GM10266 (cell line): ENCODE results near the gene RAD51AP1.

Source experiments
- DNase-seq: peaks from one replicate; pipeline ENCODE4 v3.0.0; 2012; ENCODE audit errors: extremely low spot score
- CTCF ChIP-seq: IDR thresholded peaks from 2 replicates; pipeline ENCODE4 v1.5.1; 2012; ENCODE audit warnings: mild to moderate bottlenecking, low read depth; ENCODE audit not compliant: control insufficient read depth, insufficient read depth; ENCODE audit errors: missing control alignments

Gene RAD51AP1

DNA sequence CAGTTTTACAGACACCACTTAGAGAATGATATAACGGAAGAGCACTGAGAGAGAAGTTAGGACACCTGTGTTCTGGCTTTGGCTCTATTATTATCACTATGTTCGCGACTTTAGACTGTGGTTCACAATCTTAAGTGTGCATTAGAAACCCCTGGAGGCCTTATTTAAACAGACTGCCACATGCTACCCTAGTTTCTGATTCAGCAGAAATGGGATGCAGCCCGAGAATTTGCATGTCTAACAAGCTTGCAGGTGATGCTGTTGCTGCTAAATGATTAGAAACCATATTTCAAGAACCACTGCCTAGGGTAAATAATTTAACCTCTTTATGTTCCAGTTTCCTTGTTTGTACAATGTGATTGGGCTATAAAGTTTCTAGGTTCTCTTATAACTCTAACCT, 3.6 kb upstream of the RAD51AP1 start:
- TF ChIP-seq CTCF, result no peak
- no peak for DNase-seq

- DNase-seq, result no peak
- no peak for TF ChIP-seq CTCF
Measured at GRCh38 chr12:4535871-4536270, 2.8 kb upstream of the RAD51AP1 start.

GRCh38 chr12:4539167-4539870, 629 bp downstream of the RAD51AP1 start:
- TF ChIP-seq CTCF, result no peak

DNA sequence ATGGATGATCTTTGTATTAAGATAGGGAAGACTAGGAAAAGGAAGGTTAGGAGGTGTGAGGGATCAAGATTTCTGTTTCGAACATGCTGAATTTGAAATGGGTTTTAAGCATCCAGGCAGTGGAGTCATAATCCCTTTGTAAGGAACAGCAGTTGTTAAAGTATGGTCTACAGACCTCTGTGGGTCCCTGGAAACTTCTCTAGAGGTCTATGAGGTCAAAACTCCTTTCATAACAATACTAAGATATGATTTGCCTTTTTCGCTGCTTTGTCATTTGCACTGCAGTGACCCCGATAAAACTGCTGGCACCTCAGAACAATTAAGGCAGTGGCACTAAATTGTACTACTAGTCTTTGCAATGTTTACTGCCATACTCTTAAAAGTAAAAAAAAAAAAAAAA, 1.5 kb downstream of the RAD51AP1 start:
- TF ChIP-seq CTCF, result no peak
- DNase-seq, result no peak

More at GRCh38 chr12:4539167-4539870, 629 bp downstream of the RAD51AP1 start:
- DNase-seq, result no peak

GRCh38 chr12:4540638-4541037, 1.9 kb downstream of the RAD51AP1 start:
- no peak for TF ChIP-seq CTCF
- DNase-seq, result no peak

GRCh38 chr12:4545195-4545594, 6.5 kb downstream of the RAD51AP1 start:
- TF ChIP-seq CTCF, result no peak
- no peak for DNase-seq

DNA sequence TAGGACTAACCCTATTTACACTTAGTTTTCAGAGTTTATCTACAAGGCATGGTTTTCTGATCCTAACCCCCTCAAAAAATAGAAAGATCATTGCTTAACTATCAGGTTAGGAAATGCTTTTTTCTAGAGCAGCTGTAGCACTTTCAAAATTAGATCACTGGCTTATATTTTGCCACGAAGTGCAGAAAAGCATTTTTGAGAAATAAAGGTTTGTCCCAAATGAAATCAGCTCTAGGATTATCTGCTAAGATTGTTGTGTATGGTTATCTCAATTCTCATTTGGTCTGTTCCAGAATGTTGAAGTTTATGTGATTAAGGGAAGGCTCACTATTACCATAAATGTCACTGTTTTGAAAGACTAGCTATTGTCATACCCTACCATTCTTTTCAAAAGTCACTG, 13.5 kb downstream of the RAD51AP1 start:
- no peak for TF ChIP-seq CTCF
- no peak for DNase-seq
